Right lobe of liver (tissue), 4 donors: ENCODE measurements around the gene MAP3K13.

Source experiments
- POLR2A ChIP-seq: fragments of 450-650 bp; IDR thresholded peaks from one replicate; pipeline ENCODE4 v1.6.1; 2017; ENCODE audit warnings: antibody characterized with exemption, mild to moderate bottlenecking
- TF ChIP-seq, protein P1 (sequence below), 4 donors: fragments of 200-600 bp in 3 of 4; fragments of 450-650 bp in 1 of 4; IDR thresholded peaks; one replicate each; pipeline versions ENCODE4 v1.5.1 to v1.8.0; 2016 to 2022; ENCODE audit warnings: antibody characterized with exemption in 4 of 4, mild to moderate bottlenecking in 2 of 4
- donor health status: DM: no; HTN: no; CAD: no.
- donor health status: DM: no; HTN: no; CAD: no.
- donor health status: DM: no; HTN: yes; CAD: no.

DNA sequence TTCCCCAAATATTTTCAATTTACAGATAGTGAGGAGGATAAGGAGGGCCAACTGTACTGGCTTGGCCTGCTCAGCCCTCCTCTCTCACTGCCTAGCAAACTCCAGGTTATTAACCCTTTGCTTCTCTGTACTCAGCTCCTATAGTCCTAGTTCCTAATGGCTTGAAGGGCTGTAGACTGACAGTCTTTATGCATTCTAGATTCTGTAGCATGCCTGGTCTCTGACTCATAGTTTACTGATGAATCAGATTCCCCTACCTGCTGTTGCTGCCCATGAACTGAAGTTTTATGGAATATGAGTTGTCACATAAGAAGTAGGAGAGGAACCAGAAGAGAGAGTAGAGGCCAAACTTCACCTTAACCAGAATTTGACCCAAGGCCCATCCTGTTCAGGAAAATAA lies 27.1 kb upstream of the MAP3K13 start:
- TF ChIP-seq, protein P1, sequence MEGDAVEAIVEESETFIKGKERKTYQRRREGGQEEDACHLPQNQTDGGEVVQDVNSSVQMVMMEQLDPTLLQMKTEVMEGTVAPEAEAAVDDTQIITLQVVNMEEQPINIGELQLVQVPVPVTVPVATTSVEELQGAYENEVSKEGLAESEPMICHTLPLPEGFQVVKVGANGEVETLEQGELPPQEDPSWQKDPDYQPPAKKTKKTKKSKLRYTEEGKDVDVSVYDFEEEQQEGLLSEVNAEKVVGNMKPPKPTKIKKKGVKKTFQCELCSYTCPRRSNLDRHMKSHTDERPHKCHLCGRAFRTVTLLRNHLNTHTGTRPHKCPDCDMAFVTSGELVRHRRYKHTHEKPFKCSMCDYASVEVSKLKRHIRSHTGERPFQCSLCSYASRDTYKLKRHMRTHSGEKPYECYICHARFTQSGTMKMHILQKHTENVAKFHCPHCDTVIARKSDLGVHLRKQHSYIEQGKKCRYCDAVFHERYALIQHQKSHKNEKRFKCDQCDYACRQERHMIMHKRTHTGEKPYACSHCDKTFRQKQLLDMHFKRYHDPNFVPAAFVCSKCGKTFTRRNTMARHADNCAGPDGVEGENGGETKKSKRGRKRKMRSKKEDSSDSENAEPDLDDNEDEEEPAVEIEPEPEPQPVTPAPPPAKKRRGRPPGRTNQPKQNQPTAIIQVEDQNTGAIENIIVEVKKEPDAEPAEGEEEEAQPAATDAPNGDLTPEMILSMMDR (IDR thresholded peaks at IDR 0.05): no peak
- no peak for TF ChIP-seq POLR2A
